Breast epithelium (tissue), 4 donors: ENCODE measurements around the gene VPS26C. TPM values are rescaled to one million over a fixed set of nuclear protein-coding genes. Genes with fewer than 3 reads are reported as not detected.
A peak's percentile ranks its signal among the peaks of the same experiment; 100 is the strongest.
"Not testable (repeated sequence)": the region's sequence is repeated elsewhere in the genome, so short reads cannot be mapped to it uniquely, and the experiment has no call there.

ENCODE experiments used
- DNase-seq, 2 donors: peaks; one replicate each; pipeline ENCODE4 v3.0.0-alpha.2; 2019; ENCODE audit warnings: low spot score in 2 of 2
- H3K27ac ChIP-seq, 2 donors: fragments of 200-600 bp; sonication (generic) in 1 of 2; one replicate each; pipeline ENCODE4 v1.5.1; 2016 to 2019; ENCODE audit warnings: mild to moderate bottlenecking in 1 of 2
- H3K27me3 ChIP-seq, 2 donors: fragments of 200-600 bp; sonication (generic) in 1 of 2; one replicate each; pipeline versions ENCODE4 v1.5.1 to v1.6.0; 2017 to 2019; ENCODE audit warnings: control low read depth in 1 of 2, mild to moderate bottlenecking in 1 of 2
- H3K36me3 ChIP-seq: fragments of 200-600 bp; one replicate; pipeline ENCODE4 v1.5.1; 2019
- H3K4me1 ChIP-seq, 2 donors: fragments of 200-600 bp; sonication (generic); one replicate each; pipeline ENCODE4 v1.5.1; 2016 to 2019; ENCODE audit warnings: control low read depth in 1 of 2
- H3K4me3 ChIP-seq, 3 donors: fragments of 200-600 bp; sonication (generic); 1 replicate in 2 of 3; 2 replicates in 1 of 3; pipeline ENCODE4 v1.5.1; 2016 to 2019; ENCODE audit warnings: mild to moderate bottlenecking in 3 of 3, moderate library complexity in 2 of 3
- H3K9me3 ChIP-seq, 2 donors: fragments of 200-600 bp; sonication (generic) in 1 of 2; one replicate each; pipeline ENCODE4 v1.5.1; 2016 to 2019; ENCODE audit warnings: control low read depth in 1 of 2
- POLR2A ChIP-seq: fragments of 450-650 bp; IDR thresholded peaks from one replicate; pipeline ENCODE4 v1.6.1; 2016; ENCODE audit warnings: antibody characterized with exemption, mild to moderate bottlenecking, moderate library complexity
- POLR2AphosphoS5 ChIP-seq, 3 donors: sonication (generic); formaldehyde crosslinking; IDR thresholded peaks; one replicate each; pipeline ENCODE4 v1.6.1; 2017; ENCODE audit warnings: antibody characterized with exemption in 3 of 3
- intact Hi-C: fragments of 100-400 bp; cut with DNase I; formaldehyde crosslinking; loops from one replicate; pipeline ENCODE4 v1.15.1; 2023; ENCODE audit warnings: low total_unique reads
- total RNA-seq, 3 donors: library from RNA; depleted of rRNA; stranded (reverse); fragments of >200 nt; gene quantifications; one replicate each; pipeline ENCODE4 v1.1.0, GENCODE V29; 2016
- TF ChIP-seq, protein P1 (sequence below), 3 donors: fragments of 450-650 bp; IDR thresholded peaks; one replicate each; pipeline ENCODE4 v1.5.1; 2016 to 2017; ENCODE audit warnings: antibody characterized with exemption in 3 of 3, mild to moderate bottlenecking in 3 of 3, moderate library complexity in 3 of 3

Gene VPS26C
- total RNA-seq: 10 to 100 TPM; 43.9 to 84.5 (median 60.6) TPM

DNA sequence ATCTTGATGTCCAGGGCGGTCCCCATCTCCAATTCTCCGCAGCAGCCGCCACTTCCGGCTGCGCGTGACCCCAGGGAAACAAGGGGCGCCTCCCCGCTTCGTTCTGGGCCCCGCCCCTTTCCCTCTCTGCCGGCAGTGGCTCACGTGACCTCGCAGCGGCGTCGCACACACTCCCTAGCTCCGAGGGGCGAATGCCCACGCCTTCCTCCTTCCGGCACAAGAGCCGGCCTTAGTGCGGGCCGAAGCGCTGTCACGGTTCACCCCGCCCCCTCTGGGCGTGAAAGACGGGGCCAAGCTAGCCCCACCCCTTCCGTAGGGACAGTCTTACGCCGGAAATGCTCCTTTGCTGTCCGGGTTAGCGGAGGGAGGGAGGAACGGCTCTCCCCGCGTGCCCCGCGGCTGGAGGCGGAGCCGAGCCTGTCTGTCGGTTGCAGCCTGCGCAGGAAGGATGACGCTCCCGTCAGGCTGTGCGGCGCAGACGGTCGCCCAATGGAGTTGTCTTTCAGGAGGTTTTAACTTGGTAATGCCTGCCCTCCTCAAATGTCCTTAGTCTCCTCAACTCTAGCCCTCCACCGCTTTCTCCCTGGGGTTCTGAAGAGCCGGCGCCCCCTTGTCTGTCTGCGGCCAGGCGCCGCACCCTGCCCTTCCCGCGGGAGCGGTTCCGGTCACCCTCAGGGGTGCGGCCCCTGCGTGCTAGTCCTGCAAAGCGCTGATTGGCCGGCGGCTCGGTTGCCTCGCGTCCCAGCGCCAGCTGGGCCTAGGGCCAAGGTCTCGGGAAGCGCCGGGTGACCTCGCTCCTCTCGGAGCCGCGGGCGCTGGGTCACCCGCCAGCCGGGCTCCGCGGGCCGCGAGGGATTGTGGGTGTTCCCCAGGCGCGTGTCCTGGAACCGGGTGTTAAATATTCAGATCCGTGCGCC, at the start of gene VPS26C:
TSS of gene VPS26C (minus strand) at position 66 of the 917 bp plus-strand sequence. CDS start at position 26, 40 bp downstream.
- DNase-seq: peak; percentile 97 to 98
- Histone ChIP-seq H3K4me1 (peaks cover 0 to 4% of the 10 kb centered on the region in 2 donors), H3K9me3 (no peaks in the 10 kb centered on the region), H3K27me3 (no peaks in the 10 kb centered on the region), H3K27ac (peak within 1 kb of the TSS; percentile 94 to 99), H3K4me3 (peak within 1 kb of the TSS; percentile 69 to 95 (median 90)), H3K36me3 (no peaks in the 10 kb centered on the region)
- intact Hi-C loops: loop anchor here (1.0 kb wide), 1 partner anchor 98 kb away; no protein-coding TSS in a partner anchor
- TF ChIP-seq POLR2A: peak; percentile 42
- peak; percentile 89 to 96 (median 91) for TF ChIP-seq POLR2AphosphoS5 (IDR thresholded peaks at IDR 0.05)
- TF ChIP-seq, protein P1, sequence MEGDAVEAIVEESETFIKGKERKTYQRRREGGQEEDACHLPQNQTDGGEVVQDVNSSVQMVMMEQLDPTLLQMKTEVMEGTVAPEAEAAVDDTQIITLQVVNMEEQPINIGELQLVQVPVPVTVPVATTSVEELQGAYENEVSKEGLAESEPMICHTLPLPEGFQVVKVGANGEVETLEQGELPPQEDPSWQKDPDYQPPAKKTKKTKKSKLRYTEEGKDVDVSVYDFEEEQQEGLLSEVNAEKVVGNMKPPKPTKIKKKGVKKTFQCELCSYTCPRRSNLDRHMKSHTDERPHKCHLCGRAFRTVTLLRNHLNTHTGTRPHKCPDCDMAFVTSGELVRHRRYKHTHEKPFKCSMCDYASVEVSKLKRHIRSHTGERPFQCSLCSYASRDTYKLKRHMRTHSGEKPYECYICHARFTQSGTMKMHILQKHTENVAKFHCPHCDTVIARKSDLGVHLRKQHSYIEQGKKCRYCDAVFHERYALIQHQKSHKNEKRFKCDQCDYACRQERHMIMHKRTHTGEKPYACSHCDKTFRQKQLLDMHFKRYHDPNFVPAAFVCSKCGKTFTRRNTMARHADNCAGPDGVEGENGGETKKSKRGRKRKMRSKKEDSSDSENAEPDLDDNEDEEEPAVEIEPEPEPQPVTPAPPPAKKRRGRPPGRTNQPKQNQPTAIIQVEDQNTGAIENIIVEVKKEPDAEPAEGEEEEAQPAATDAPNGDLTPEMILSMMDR (IDR thresholded peaks at IDR 0.05): no peak

DNA sequence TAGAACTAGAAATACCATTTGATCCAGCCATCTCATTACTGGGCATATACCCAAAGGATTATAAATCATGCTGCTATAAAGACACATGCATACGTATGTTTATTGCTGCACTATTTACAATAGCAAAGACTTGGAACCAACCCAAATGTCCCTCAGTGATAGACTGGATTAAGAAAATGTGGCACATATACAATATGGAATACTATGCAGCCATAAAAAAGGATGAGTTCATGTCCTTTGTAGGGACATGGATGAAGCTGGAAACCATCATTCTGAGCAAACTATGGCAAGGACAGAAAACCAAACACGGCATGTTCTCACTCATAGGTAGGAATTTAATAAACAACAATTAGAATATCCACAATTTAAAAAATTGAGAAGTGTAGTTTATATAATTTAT, 48.9 kb upstream of the VPS26C start:
- H3K4me1 ChIP-seq, H3K27ac ChIP-seq, H3K36me3 ChIP-seq, intact Hi-C loops, DNase-seq, H3K27me3 ChIP-seq, H3K4me3 ChIP-seq: not testable (repeated sequence)
- peaks cover 6 to 24% of the 10 kb centered on the region in 2 donors for H3K9me3 ChIP-seq

DNA sequence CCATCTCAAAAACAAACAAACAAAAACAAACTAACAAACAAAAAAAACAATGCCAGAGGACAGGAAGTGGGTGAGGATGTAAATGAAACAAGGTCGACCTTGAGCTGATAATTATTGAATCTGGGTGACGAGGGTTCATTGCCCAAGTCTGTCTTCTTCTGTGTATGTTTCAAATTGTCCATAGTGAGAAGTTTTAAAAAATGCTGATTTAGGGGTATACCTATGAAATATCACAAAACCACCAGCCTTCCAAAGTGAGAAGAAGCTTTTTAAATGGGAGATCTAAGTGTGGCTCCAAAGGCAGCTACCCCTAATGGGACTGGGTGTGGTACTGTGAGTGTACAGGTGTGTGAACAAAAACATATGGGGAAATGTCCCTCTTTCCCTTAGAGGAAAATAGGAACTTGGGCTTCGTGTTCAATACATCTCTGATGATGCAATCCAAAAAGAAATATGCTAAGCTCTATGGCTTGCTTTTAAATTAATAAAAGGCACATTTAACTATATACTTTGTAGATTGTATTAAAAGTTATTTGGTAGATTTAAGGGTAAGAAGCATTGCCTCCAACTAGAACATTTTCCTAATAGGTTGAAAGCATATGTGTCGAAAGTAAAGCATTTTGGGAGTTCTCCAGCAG, 33.1 kb upstream of the VPS26C start:
- intact Hi-C loops: no loop called here
- Histone ChIP-seq H3K4me1 (no peaks in the 10 kb centered on the region), H3K9me3 (no peaks in the 10 kb centered on the region), H3K36me3 (no peaks in the 10 kb centered on the region), H3K4me3 (no peak overlapping the region), H3K27me3 (no peaks in the 10 kb centered on the region), H3K27ac (no peak overlapping the region)
- no peak for DNase-seq
- TF ChIP-seq POLR2AphosphoS5 (IDR thresholded peaks at IDR 0.05): no peak
- no peak for TF ChIP-seq POLR2A
- TF ChIP-seq, protein P1 (IDR thresholded peaks at IDR 0.05): no peak

DNA sequence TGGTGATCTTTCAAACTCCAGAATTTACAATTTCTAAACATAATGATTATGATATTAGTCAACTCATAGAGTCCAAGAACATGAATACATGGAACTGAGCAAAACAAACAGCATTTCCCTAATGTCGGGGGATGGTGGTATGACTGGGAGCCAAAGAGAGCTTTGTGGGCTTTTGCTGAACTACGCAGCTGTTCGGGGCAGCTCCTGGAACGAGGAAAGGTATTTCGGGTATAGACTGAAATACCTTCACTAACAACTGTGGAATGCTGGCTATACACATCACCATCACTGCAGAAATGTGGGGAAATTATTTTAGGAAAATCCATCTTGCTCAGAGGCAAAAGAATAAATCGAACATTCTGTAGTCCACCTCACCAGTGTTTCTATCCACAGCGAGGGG, 30.2 kb upstream of the VPS26C start:
- H3K4me3 ChIP-seq: no peak overlapping the region
- H3K27ac ChIP-seq: no peak overlapping the region
- H3K27me3 ChIP-seq: no peaks in the 10 kb centered on the region
- intact Hi-C loops: loop anchor here (10.0 kb wide), 1 partner anchor 823 kb away; no protein-coding TSS in a partner anchor
- no peaks in the 10 kb centered on the region for H3K4me1 ChIP-seq
- H3K36me3 ChIP-seq: no peaks in the 10 kb centered on the region
- TF ChIP-seq, protein P1 (IDR thresholded peaks at IDR 0.05): no peak
- TF ChIP-seq POLR2AphosphoS5 (IDR thresholded peaks at IDR 0.05) (no peak), POLR2A (no peak)
- H3K9me3 ChIP-seq: no peaks in the 10 kb centered on the region
- DNase-seq: no peak

DNA sequence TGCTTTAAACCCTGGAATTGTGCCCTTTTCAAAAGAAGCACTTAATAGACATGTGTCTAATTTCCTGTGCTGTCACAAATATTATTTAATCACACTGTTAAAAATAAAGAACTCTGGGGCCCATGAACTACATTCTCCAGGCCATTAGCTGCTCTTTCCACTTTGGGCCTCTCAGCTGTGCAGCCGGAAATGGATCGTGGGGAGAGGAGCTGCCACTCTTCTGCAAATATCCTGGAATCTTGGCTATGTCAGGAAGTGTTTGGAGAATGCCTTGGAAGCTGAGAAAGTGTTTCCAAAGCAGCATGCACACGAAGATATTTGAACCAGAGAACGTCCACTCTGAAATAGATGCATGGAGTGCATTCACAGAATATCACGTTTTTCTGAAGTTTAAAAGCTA, 27.5 kb upstream of the VPS26C start:
- no peak for DNase-seq
- Histone ChIP-seq H3K36me3 (no peaks in the 10 kb centered on the region), H3K4me1 (no peaks in the 10 kb centered on the region), H3K9me3 (no peaks in the 10 kb centered on the region), H3K4me3 (no peak overlapping the region), H3K27me3 (no peaks in the 10 kb centered on the region), H3K27ac (no peak overlapping the region)
- intact Hi-C loops: loop anchor here (10.0 kb wide), 1 partner anchor 820 kb away; no protein-coding TSS in a partner anchor
- TF ChIP-seq POLR2A (no peak), POLR2AphosphoS5 (IDR thresholded peaks at IDR 0.05) (no peak)
